Measurements from ENCODE around the gene RDX. TPM values are rescaled to one million over a fixed set of nuclear protein-coding genes. Genes with fewer than 3 reads are reported as not detected.

The RDX gene
- 52.7 and 56.5 TPM in 2 replicates for total RNA-seq
- 87.0 and 93.1 TPM in 2 replicates for polyA plus RNA-seq
- polyA plus RNA-seq (2012) = 48.6 and 52.8 TPM in 2 replicates
- polyA minus RNA-seq (ENCODE audit: low replicate concordance) = 7.2 and 8.1 TPM in 2 replicates

GRCh38 chr11:110296226-110297075 lies at the start of gene RDX:
Gene RDX, minus strand, starts transcription at chr11:110296614. Its CDS starts 16,922 bp downstream, at chr11:110279692.
- peak within 1 kb of the TSS; percentile 82 for H3K4me2 ChIP-seq (ENCODE audit: extremely low read depth, insufficient read depth, low read length)
- H3K4me1 ChIP-seq (ENCODE audit: control insufficient read depth, extremely low read depth, insufficient read depth, low read length) = peaks cover 4% of the 10 kb centered on the region
- H3K27ac ChIP-seq (ENCODE audit: insufficient read depth, low read length) = peak within 1 kb of the TSS; percentile 94
- peak within 1 kb of the TSS; percentile 70 for H2AFZ ChIP-seq (ENCODE audit: low read length)
- H3K9me3 ChIP-seq (ENCODE audit: control insufficient read depth, insufficient read depth, low read depth, low read length) = no peaks in the 10 kb centered on the region
- peak within 1 kb of the TSS; percentile 88 to 100 (median 96) for H3K4me3 ChIP-seq (replicated peaks in 1 of 4; ENCODE audit: control extremely low read depth in 1 of 4, insufficient read depth in 1 of 4, low read depth in 3 of 4, low read length in 4 of 4)
- peak; percentile 71 to 85 for DNase-seq (ENCODE audit: low read depth in 2 of 2)
- peak within 1 kb of the TSS; percentile 94 for H3K9ac ChIP-seq (ENCODE audit: insufficient read depth, low read length)
- no peaks in the 10 kb centered on the region for H3K27me3 ChIP-seq (ENCODE audit: control insufficient read depth, insufficient read depth, low read length)
- H4K20me1 ChIP-seq (ENCODE audit: control insufficient read depth, extremely low read depth, insufficient read depth, low read length) = no peaks in the 10 kb centered on the region
- no peaks in the 10 kb centered on the region for H3K36me3 ChIP-seq (ENCODE audit: control insufficient read depth, insufficient read depth, low read length)
- TF ChIP-seq EZH2 (IDR thresholded peaks at IDR 0.05; ENCODE audit: low read length, missing control alignments) (no peak), CTCF (conservative IDR thresholded peaks at IDR 0.05 in 1 of 2, IDR thresholded peaks at IDR 0.05 in 1 of 2; ENCODE audit: low read depth in 1 of 2, low read length in 2 of 2) (no peak)
- peaks cover 46% of the 10 kb centered on the region for H3K79me2 ChIP-seq (ENCODE audit: control insufficient read depth, insufficient read depth, low read length)

- no peak overlapping the region for H2AFZ ChIP-seq (ENCODE audit: low read length)
- no peak overlapping the region for H3K9ac ChIP-seq (ENCODE audit: insufficient read depth, low read length)
- no peaks in the 10 kb centered on the region for H3K36me3 ChIP-seq (ENCODE audit: control insufficient read depth, insufficient read depth, low read length)
- no peaks in the 10 kb centered on the region for H3K9me3 ChIP-seq (ENCODE audit: control insufficient read depth, insufficient read depth, low read depth, low read length)
- H3K27ac ChIP-seq (ENCODE audit: insufficient read depth, low read length) = no peak overlapping the region
- H3K27me3 ChIP-seq (ENCODE audit: control insufficient read depth, insufficient read depth, low read length) = no peaks in the 10 kb centered on the region
- H3K4me3 ChIP-seq (replicated peaks in 1 of 4; ENCODE audit: control extremely low read depth in 1 of 4, insufficient read depth in 1 of 4, low read depth in 3 of 4, low read length in 4 of 4) = no peak overlapping the region
- DNase-seq (ENCODE audit: low read depth in 2 of 2) = no peak
- H4K20me1 ChIP-seq (ENCODE audit: control insufficient read depth, extremely low read depth, insufficient read depth, low read length) = no peaks in the 10 kb centered on the region
- no peak overlapping the region for H3K4me2 ChIP-seq (ENCODE audit: extremely low read depth, insufficient read depth, low read length)
- H3K79me2 ChIP-seq (ENCODE audit: control insufficient read depth, insufficient read depth, low read length) = no peaks in the 10 kb centered on the region
- no peak for TF ChIP-seq EZH2 (IDR thresholded peaks at IDR 0.05; ENCODE audit: low read length, missing control alignments)
- TF ChIP-seq CTCF (conservative IDR thresholded peaks at IDR 0.05 in 1 of 2, IDR thresholded peaks at IDR 0.05 in 1 of 2; ENCODE audit: low read depth in 1 of 2, low read length in 2 of 2) = no peak
- no peaks in the 10 kb centered on the region for H3K4me1 ChIP-seq (ENCODE audit: control insufficient read depth, extremely low read depth, insufficient read depth, low read length)
These were observed 49.3 kb upstream of the RDX start for GRCh38 chr11:110345743-110346142.

GRCh38 chr11:110340436-110340835 lies 44.0 kb upstream of the RDX start:
- Histone ChIP-seq H3K27ac (ENCODE audit: insufficient read depth, low read length) (no peak overlapping the region), H3K79me2 (ENCODE audit: control insufficient read depth, insufficient read depth, low read length) (no peaks in the 10 kb centered on the region), H3K4me2 (ENCODE audit: extremely low read depth, insufficient read depth, low read length) (no peak overlapping the region), H3K9me3 (ENCODE audit: control insufficient read depth, insufficient read depth, low read depth, low read length) (no peaks in the 10 kb centered on the region), H3K4me3 (replicated peaks in 1 of 4; ENCODE audit: control extremely low read depth in 1 of 4, insufficient read depth in 1 of 4, low read depth in 3 of 4, low read length in 4 of 4) (no peak overlapping the region), H4K20me1 (ENCODE audit: control insufficient read depth, extremely low read depth, insufficient read depth, low read length) (no peaks in the 10 kb centered on the region), H2AFZ (ENCODE audit: low read length) (no peak overlapping the region), H3K4me1 (ENCODE audit: control insufficient read depth, extremely low read depth, insufficient read depth, low read length) (no peaks in the 10 kb centered on the region), H3K9ac (ENCODE audit: insufficient read depth, low read length) (no peak overlapping the region), H3K36me3 (ENCODE audit: control insufficient read depth, insufficient read depth, low read length) (no peaks in the 10 kb centered on the region), H3K27me3 (ENCODE audit: control insufficient read depth, insufficient read depth, low read length) (no peaks in the 10 kb centered on the region)
- no peak for DNase-seq (ENCODE audit: low read depth in 2 of 2)
- TF ChIP-seq CTCF (conservative IDR thresholded peaks at IDR 0.05 in 1 of 2, IDR thresholded peaks at IDR 0.05 in 1 of 2; ENCODE audit: low read depth in 1 of 2, low read length in 2 of 2) (no peak), EZH2 (IDR thresholded peaks at IDR 0.05; ENCODE audit: low read length, missing control alignments) (no peak)

All from fibroblast of lung (primary cell).